ENCODE data around the gene CDT1. TPM values are rescaled to one million over a fixed set of nuclear protein-coding genes. Genes with fewer than 3 reads are reported as not detected.
A peak's percentile ranks its signal among the peaks of the same experiment; 100 is the strongest.

Gene CDT1
- total and polyA plus RNA-seq, 10 donors = 1.00 to 17.2 (median 3.6) TPM

DNA sequence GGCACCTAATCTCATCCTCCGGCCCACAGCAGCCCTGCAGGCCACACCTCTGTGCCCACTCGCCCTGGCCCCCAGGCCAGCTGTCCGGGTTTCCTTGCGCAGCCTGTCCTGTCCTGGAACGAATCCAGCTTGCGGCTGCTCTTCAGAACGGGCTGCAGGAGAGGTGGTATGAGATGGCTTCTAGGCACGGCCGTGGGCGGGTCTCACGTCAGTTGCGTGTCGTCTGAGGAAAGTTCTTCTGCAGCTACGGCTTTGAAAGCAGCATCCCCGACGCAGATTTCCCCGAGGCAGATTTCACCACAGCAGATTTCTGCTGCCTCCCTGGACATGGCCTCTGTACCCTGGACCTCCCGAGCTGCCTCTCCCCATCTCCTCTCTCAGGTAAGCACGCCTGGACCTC lies 35.0 kb downstream of the CDT1 start:
- H3K4me1 ChIP-seq = peaks cover 0 to 36% (median 11%) of the 10 kb centered on the region in 6 donors
- peaks cover 0 to 97% (median 41%) of the 10 kb centered on the region in 6 donors for H3K36me3 ChIP-seq
- no peaks in the 10 kb centered on the region for H3K9me3 ChIP-seq
- intact Hi-C loops (cut with DNase I; ENCODE audit: low total_unique reads) = no loop called here
- WGBS, 5 donors = 81 to 95% (median 86%) methylated on average over 19 of the region's 19 CpGs
- no peaks in the 10 kb centered on the region for H3K27me3 ChIP-seq (replicated peaks in 1 of 7)
- H3K4me3 ChIP-seq = no peak overlapping the region
- TF ChIP-seq POLR2A (IDR thresholded peaks at IDR 0.05) (no peak), POLR2AphosphoS5 (IDR thresholded peaks at IDR 0.05) (no peak)
- TF ChIP-seq, protein P1, sequence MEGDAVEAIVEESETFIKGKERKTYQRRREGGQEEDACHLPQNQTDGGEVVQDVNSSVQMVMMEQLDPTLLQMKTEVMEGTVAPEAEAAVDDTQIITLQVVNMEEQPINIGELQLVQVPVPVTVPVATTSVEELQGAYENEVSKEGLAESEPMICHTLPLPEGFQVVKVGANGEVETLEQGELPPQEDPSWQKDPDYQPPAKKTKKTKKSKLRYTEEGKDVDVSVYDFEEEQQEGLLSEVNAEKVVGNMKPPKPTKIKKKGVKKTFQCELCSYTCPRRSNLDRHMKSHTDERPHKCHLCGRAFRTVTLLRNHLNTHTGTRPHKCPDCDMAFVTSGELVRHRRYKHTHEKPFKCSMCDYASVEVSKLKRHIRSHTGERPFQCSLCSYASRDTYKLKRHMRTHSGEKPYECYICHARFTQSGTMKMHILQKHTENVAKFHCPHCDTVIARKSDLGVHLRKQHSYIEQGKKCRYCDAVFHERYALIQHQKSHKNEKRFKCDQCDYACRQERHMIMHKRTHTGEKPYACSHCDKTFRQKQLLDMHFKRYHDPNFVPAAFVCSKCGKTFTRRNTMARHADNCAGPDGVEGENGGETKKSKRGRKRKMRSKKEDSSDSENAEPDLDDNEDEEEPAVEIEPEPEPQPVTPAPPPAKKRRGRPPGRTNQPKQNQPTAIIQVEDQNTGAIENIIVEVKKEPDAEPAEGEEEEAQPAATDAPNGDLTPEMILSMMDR (IDR thresholded peaks at IDR 0.05 in 8 of 11, conservative IDR thresholded peaks at IDR 0.05 in 3 of 11) = no peak
- H3K27ac ChIP-seq = peak overlapping the region in 1 of 8 donors; percentile 77
- DNase-seq = no peak

DNA sequence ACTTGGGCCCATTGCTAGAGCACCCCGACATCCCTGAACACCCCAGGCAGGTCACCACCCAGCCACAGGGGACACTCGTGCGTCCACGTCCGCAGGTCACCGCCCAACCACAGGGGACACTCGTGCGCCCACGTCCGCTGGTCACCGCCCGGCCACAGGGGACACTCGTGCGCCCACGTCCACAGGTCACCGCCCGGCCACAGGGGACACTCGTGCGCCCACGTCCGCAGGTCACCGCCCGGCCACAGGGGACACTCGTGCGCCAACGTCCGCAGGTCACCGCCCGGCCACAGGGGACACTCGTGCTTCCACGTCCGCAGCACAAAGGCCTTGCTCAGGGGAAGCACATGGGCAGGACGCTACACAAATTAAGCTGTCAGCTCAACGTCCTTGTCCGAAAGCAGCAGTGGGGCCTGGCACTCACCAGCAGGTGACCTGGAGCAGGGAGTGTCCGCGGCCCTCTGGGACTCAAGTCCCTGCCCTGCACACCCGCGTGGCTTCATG lies 35.5 kb downstream of the CDT1 start:
- peak overlapping the region in 5 of 8 donors; percentile 14 to 77 (median 62) for H3K27ac ChIP-seq
- 72 to 87% (median 75%) methylated on average over 31 to 39 of the region's 39 CpGs for WGBS, 5 donors
- H3K36me3 ChIP-seq = peaks cover 0 to 97% (median 41%) of the 10 kb centered on the region in 6 donors
- peaks cover 0 to 36% (median 11%) of the 10 kb centered on the region in 6 donors for H3K4me1 ChIP-seq
- H3K9me3 ChIP-seq = no peaks in the 10 kb centered on the region
- H3K4me3 ChIP-seq = no peak overlapping the region
- DNase-seq = peak; percentile 86
- intact Hi-C loops (cut with DNase I; ENCODE audit: low total_unique reads) = no loop called here
- TF ChIP-seq POLR2AphosphoS5 (IDR thresholded peaks at IDR 0.05) = peak; percentile 54 to 68 (median 63)
- TF ChIP-seq, protein P1 (IDR thresholded peaks at IDR 0.05 in 8 of 11, conservative IDR thresholded peaks at IDR 0.05 in 3 of 11) = peak in 7 of 11 experiments; percentile 9 to 55 (median 42)
- TF ChIP-seq POLR2A (IDR thresholded peaks at IDR 0.05) = no peak
- H3K27me3 ChIP-seq (replicated peaks in 1 of 7) = no peaks in the 10 kb centered on the region

DNA sequence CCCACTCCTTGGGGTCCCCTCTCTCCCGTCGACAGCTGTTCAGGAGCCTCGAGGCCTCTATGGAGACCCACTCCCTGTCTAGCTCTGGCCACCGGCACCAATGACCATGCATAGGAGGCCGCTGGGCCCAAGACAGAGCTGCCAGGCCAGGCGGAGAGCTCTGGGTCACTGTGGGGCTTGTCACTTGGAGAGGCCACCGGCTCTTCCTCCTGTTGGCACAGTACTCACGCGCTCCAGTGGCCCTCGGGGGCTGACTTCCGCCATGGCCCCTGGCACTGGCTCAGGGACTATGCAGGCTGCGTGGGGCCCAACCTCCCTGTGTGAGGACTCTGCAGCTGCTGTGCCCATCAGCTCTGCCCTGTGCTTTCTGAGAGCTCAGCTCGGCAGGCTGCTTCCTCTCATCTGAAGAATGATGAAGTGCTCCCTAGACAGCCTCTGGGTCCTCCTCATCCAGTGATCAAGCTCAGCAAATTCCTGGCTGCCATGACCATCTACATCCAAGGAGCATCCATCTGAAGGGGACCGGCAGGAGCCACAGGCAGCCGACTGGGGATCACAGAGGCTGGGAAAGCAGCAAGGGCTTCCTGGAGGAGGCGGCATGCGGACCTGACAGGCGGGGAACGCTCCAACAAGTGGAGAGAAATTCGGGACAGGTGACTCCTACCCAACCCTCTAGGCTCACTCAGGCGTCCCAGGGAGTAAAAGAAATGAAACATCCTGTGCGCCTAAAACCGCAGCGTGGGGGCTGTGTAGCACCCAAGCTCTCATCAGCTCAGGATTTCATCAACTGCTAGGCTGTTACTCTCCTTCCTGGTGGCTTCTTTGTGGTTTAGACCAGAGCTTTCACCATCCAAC lies 36.4 kb downstream of the CDT1 start:
- TF ChIP-seq POLR2AphosphoS5 (IDR thresholded peaks at IDR 0.05) = no peak
- TF ChIP-seq, protein P1 (IDR thresholded peaks at IDR 0.05 in 8 of 11, conservative IDR thresholded peaks at IDR 0.05 in 3 of 11) = no peak
- no peak for TF ChIP-seq POLR2A (IDR thresholded peaks at IDR 0.05)
- H3K9me3 ChIP-seq = no peaks in the 10 kb centered on the region
- H3K4me1 ChIP-seq = peaks cover 0 to 36% (median 11%) of the 10 kb centered on the region in 6 donors
- no peak for DNase-seq
- intact Hi-C loops (cut with DNase I; ENCODE audit: low total_unique reads) = no loop called here
- no peaks in the 10 kb centered on the region for H3K27me3 ChIP-seq (replicated peaks in 1 of 7)
- WGBS, 5 donors = 60 to 91% (median 78%) methylated on average over 17 to 24 of the region's 24 CpGs
- H3K4me3 ChIP-seq = peak overlapping the region in 1 of 8 donors; percentile 25
- peaks cover 0 to 91% (median 36%) of the 10 kb centered on the region in 6 donors for H3K36me3 ChIP-seq
- H3K27ac ChIP-seq = peak overlapping the region in 7 of 8 donors; percentile 10 to 77 (median 54)

Data from spleen (tissue), 11 donors.